DMS 273 (cell line): ENCODE results near the gene STARD10.
A peak's percentile ranks its signal among the peaks of the same experiment; 100 is the strongest.
"Not testable (repeated sequence)": the region's sequence is repeated elsewhere in the genome, so short reads cannot be mapped to it uniquely, and the experiment has no call there.

Source experiments
- DNase-seq: peaks from one replicate; lab custom pipeline; 2025; ENCODE audit not compliant: unreplicated experiment; lab: John Stamatoyannopoulos, UW

STARD10 gene, protein sequence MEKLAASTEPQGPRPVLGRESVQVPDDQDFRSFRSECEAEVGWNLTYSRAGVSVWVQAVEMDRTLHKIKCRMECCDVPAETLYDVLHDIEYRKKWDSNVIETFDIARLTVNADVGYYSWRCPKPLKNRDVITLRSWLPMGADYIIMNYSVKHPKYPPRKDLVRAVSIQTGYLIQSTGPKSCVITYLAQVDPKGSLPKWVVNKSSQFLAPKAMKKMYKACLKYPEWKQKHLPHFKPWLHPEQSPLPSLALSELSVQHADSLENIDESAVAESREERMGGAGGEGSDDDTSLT

DNA sequence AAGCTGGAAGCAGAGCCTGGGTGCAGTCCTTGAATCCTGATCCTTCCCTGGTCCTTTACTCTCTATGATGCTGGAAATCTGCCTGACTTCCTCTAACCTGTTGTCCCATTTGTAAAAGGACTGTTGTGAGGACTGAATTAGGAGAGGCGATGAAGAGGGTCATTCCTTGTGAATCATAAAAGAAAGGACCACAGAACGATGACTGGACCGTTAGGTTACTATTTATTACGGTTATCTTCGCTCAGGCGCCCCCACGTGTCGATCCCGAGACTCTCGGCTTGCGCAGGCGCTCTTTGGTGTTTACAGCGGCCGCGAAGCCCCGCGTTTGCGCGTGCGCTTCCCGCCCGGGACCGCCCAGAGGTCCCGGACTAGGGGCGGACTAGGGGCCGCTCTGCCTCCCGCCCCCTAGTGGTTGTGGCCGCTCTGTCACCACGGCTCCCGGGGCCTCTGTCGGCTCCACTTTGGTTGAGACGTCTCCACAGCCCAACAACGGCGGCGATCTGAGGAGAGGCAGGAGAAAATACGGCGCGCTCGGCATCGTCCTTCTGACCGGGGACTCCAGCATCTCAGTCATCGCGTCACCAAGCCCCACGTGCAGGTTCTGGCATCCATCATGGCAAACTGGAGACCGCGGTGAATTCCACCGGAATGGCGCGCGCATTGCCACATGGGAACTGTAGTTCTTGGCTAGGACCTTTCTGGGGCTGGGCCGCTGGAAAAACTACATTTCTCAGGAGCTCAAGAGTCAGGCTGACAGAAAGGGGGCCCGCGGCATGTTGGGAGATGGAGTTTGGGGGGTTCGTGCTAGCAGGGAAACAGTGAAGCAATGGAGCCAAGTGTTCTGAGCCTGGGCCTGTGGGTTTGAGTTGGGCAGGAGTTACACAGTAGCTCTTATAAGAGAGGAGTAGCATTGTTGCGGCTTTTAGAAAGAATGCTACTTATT lies at the start of gene STARD10:
STARD10 (minus strand) TSS at position 623 of the 943 bp plus-strand sequence. CDS start 12,866 bp downstream, outside the sequence.
- peak; percentile 97 for DNase-seq

DNA sequence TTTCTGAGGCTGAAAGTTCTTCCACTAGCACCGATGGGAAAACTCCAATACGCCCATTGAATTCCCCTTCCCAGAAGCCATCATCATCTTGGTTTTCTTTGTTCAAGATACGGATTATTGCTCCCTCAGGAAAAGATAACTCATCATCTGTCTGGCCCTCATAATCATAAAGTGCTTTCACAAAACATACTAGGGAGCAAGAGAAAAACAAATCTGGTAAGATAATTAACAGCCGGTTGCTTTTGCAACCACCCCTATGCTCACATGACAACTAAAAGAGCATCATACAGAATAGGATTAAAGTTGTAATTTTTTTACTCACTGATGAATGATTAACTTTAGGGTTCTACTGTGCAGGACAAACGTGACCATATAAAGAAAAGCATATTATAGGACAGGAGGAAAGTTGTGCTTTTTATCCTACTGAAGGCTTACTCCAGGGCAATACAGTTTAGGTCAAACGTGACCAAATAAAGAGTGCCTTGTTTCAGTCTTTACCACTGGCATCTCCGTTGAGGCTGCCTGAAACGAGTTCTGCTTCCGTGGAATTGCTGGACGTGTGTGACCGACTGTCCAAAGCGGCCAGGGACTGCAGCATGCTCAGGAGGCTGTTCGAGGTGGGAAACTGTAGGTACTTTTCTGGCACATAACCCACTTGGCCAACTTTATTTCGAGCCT lies 48.9 kb upstream of the STARD10 start:
- no peak for DNase-seq

DNA sequence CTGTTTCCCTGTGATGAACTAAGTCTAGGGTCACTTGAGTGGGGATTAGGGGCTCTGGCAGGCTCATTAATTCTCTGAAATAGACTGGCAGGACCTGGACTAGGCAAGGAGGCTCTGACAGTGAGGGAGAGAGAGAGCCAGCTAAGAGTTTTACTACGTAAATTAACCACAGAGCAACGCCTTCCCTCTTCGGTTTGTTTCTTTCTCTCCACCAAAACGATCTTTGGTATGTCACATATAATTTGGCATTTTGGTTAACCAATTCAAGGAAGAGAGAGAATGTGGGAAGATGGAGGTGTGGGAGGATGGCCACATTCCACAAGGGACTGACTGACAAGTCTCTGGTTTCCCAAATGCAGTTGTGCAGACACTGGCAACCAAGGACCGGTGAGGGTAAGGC lies 48.3 kb upstream of the STARD10 start:
- no peak for DNase-seq

DNA sequence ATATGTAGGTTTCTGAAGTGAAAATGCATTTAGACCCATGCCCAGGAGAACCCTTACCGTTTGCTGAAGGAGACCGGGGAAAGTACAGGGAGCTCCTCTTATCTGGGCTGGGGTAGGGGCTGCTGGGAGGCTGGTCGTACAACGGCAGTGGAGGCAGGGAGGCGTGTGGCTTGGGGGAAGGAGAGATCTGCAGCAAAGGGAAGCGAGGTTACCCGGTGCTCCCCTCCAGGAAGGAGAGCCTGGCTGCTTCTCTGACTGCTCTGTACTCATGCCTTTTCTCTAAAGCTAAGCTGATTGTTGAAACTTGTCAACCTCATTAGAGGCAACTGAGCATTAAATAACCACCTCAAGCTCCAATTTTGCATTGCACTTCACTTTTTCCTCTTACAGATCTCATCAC lies 47.5 kb upstream of the STARD10 start:
- DNase-seq, result no peak

DNA sequence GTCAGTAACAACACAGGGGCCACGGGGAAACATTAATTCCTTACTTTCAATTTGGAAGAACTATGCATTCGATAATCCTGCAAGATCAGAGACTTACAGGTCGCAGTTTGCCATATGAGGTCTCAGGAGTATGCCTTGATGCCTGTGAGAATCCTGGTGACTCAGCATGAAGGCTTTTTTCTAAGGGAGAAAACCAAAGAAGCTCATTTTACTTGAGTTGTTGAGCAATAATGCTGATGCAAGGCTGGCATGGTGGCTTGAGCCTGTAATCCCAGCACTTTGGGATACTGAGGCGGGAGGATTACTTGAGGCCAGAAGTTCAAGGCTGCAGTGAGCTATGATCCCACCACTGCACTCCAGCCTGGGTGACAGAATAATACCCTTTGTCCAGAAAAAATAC lies 46.9 kb upstream of the STARD10 start:
- DNase-seq, result no peak

GRCh38 chr11:72838691-72839305 lies 45.0 kb upstream of the STARD10 start:
- no peak for DNase-seq

DNA sequence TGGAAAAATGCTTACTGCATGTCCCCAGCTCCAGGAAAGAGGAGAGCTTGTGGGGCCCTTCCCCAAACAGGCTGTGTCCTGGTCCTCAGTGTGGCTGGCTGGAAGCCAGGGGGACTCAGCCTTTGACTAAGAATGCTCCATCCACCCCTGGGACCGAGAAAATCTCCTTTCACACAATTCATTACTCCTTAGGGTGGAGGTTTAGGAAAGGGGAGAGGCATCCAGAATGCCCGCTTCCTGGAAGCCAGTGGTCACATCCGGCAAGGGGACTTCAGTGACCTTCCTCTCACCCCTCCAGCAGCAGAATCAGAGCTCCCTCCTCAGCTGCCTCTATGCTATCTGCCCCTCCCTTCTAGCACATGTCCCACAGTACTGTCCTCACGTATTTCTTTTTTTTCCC lies 42.3 kb upstream of the STARD10 start:
- no peak for DNase-seq

GRCh38 chr11:72834905-72835304 lies 41.1 kb upstream of the STARD10 start:
- no peak for DNase-seq

DNA sequence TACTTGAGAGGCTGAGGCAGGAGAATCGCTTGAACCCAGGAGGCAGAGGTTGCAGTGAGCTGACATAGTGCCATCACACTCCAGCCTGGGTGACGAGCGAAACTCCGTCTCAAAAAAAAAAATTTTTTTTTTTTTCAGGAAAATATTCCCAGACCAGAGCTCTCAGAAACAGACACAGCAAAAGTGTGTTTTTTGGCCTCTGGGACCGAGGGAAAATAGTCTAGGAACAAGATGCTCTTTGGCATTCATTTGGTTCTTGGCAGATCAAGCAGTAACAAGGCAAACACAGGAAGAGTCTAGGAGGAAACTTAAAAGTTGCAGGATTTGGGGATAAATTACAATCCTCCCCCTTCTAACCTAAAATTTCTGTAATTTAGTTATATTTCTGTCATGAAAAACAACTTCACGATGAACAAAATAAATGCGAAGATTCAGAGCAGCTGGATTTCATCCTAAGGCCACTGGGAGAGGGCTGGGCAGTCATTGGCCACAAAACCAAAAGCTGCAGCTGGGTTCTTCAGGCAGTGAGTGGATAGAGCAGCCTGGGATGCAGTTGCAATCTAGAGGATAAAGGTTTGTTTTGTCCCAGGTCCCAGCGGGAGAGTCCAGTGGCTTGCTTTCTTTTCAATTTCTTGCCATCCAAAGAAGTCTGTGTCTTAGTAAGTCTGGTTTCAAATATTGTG lies 40.1 kb upstream of the STARD10 start:
- DNase-seq, result no peak

DNA sequence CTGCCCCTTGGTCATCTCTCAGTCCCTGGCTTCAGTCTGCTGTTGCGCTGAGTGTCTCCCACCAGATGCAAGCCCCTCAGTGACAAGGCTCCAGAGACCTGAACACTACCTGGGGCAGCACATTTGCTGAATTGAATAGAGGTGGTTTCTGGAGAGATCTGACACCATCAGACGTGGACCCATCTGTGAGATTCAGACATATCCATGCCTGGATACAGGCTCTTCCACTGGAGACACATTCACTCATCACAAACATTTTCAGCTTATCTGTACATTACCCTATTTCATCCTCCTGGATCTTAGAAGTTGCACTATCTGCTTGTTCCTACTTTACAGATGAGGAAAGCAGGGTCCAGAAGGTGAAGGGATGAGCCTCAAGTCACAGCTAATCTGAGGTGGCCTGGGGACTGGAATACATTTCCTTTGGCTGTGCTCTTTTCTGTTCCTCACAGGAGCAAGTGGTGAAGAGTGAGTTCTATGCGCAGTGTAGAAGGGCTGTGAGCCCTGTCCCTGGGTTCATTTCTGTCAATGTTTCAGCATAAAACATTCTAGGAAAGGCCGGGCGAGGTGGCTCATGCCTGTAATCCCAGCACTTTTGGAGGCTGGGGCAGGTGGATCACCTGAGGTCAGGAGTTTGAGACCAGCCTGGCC lies 39.4 kb upstream of the STARD10 start:
- no peak for DNase-seq

DNA sequence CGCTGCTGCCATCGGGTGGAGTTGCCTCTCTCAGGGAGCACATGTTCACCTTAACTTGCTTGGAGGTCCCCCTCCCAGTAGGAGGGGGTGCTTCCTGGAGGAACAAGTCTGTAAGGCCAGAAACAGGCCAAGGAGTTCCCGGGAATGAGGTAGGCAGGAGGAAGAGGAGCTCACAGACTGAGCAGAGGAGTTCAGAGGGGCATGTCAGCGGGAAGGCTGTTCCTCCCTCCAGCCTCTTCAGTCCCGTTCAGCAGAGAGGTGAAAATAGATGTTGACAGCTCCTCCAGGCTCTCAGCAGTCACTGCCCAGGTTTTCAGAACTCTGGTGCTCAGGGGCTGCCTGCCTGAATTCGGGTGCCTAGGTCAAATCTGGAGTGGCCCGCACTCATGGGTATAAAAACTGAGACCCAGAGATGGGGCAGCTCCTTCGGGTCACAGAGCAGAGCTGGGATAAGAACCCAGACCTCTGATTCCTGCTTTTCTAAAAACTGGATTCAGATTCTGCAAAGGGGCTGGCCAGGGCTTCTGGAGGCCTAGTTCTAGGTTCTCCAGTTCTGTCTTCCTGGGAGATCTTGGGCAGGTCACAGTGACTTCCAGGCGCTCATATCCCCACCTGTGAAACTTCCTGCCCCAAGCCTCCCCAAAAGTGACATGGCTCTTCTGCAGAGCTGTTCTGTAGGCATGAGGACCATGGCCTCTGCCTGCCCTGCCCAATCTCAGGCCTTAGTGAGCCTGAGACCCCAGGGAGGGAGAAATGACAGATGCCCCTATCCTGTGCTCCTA lies 38.6 kb upstream of the STARD10 start:
- no peak for DNase-seq

GRCh38 chr11:72831521-72832300 lies 37.9 kb upstream of the STARD10 start:
- DNase-seq, result peak; percentile 84

- no peak for DNase-seq
These were observed 36.2 kb upstream of the STARD10 start for GRCh38 chr11:72829884-72830533.

DNA sequence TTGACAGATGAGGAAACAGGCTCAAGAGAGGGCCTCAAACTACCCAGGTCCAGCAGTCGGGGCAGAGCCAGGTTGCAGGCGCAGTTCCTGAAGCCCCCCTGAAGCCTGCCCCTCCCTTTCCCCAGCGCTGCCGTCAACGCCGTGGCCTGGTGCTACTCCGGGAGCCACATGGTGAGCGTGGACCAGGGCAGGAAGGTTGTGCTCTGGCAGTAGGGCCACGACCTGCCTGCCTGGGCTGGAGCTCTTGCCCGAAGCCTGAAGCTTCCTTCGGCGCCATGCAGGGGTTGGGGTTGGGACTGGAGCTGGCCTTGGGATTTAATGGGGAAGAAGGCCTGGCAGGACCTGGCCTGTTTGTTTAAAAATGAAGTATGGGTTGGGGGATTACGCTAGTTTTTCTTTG lies 35.3 kb upstream of the STARD10 start:
- DNase-seq, result no peak

DNA sequence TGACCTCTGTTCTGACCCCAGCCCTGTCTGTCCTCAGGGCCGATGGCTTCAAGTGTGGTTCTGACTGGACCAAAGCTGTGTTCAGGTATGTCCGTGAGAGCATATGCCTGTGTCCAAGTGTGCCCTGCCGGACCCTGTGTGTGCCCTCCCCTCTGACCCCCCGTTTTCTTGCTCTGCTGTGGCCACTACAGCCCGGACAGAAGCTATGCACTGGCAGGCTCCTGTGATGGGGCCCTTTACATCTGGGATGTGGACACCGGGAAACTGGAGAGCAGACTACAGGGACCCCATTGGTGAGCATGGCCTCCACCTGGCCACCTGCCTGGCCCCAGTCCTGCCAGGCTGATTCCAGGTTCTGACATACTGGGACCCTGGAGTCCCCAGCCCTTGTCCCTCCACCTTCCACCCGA lies 34.9 kb upstream of the STARD10 start:
- DNase-seq, result no peak

GRCh38 chr11:72828081-72828567 lies 34.3 kb upstream of the STARD10 start:
- no peak for DNase-seq

GRCh38 chr11:72827656-72828055 lies 33.8 kb upstream of the STARD10 start:
- not testable (repeated sequence) for DNase-seq

GRCh38 chr11:72826942-72827480 lies 33.2 kb upstream of the STARD10 start:
- DNase-seq, result no peak
